Measurements from ENCODE around the gene SDF2L1. TPM values are rescaled to one million over a fixed set of nuclear protein-coding genes. Genes with fewer than 3 reads are reported as not detected.
A peak's percentile ranks its signal among the peaks of the same experiment; 100 is the strongest.
"Not testable (repeated sequence)": the region's sequence is repeated elsewhere in the genome, so short reads cannot be mapped to it uniquely, and the experiment has no call there.

SDF2L1 gene
- total and polyA plus RNA-seq, 9 of the 15 experiments (the other 6 are each of a cell fraction or from before 2014, with no cell fraction given) = 15.1 to 989 (median 124) TPM

DNA sequence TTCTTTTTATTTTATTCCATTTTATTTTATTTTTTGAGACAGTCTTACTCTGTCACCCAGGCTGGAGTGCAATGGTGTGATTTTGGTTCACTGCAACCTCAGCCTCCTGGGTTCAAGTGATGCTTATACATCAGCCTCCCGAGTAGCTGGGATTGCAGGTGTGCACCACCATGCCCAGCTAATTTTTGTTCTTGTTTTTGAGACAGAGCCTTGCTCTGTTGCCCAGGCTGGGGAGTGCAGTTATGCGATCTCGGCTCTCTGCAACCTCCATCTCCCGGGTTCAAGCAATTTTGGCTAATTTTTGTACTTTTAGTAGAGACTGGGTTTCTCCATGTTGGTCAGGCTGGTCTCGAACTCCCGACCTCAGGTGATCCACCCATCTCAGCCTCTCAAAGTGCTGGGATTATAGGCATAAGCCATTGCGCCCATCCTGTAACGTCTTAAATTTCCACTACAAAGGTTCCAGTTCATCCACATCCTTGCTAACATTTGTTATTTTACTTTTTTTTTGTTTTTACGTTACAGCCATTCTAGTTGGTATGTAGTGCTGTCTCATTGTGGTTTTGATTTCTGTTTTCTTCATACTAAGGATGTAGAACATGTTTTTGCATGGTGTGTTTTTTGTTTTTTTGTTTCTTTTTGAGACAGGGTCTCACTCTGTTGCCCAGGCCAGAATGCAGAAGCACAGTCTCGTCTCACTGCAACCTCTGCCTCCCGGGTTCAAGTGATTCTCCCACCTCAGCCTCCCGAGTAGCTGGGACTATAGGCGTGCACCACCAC, 45.6 kb upstream of the SDF2L1 start (continued):
- TF ChIP-seq, protein P1, sequence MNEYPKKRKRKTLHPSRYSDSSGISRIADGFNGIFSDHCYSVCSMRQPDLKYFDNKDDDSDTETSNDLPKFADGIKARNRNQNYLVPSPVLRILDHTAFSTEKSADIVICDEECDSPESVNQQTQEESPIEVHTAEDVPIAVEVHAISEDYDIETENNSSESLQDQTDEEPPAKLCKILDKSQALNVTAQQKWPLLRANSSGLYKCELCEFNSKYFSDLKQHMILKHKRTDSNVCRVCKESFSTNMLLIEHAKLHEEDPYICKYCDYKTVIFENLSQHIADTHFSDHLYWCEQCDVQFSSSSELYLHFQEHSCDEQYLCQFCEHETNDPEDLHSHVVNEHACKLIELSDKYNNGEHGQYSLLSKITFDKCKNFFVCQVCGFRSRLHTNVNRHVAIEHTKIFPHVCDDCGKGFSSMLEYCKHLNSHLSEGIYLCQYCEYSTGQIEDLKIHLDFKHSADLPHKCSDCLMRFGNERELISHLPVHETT (CRISPR knock-in tag; conservative IDR thresholded peaks at IDR 0.05 in 1 of 2, IDR thresholded peaks at IDR 0.05 in 1 of 2) = peak in 1 of 2 experiments; percentile 94; a peak in 2 of 4 replicates
- TF ChIP-seq MAFF (IDR thresholded peaks at IDR 0.05; ENCODE audit: low read length) = peak; percentile 27; the same call in 1 of the 2 replicates
- peak; percentile 56; the same call in 1 of the 2 replicates for TF ChIP-seq ELF4 (CRISPR knock-in tag; IDR thresholded peaks at IDR 0.05)
- not testable (repeated sequence) for TF ChIP-seq NR4A1 (CRISPR knock-in tag; IDR thresholded peaks at IDR 0.05); TOE1 (IDR thresholded peaks at IDR 0.05; ENCODE audit: borderline replicate concordance)
- peak; percentile 30; the same call in 1 of the 2 replicates for TF ChIP-seq NR4A1 (tag; IDR thresholded peaks at IDR 0.05)
- peak; percentile 75 for TF ChIP-seq CHD4 (IDR thresholded peaks at IDR 0.05; ENCODE audit: insufficient read depth, insufficient replicate concordance, low read depth, low read length, poor library complexity, severe bottlenecking)
- TF ChIP-seq, protein P2, sequence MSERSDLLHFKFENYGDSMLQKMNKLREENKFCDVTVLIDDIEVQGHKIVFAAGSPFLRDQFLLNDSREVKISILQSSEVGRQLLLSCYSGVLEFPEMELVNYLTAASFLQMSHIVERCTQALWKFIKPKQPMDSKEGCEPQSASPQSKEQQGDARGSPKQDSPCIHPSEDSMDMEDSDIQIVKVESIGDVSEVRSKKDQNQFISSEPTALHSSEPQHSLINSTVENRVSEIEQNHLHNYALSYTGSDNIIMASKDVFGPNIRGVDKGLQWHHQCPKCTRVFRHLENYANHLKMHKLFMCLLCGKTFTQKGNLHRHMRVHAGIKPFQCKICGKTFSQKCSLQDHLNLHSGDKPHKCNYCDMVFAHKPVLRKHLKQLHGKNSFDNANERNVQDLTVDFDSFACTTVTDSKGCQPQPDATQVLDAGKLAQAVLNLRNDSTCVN (CRISPR knock-in tag; IDR thresholded peaks at IDR 0.05) = peak; percentile 12; the same call in 1 of the 2 replicates
- peak; percentile 62; the same call in 1 of the 2 replicates for TF ChIP-seq KLF1 (tag; IDR thresholded peaks at IDR 0.05)
- 0 out of 2 replicates have a peak, but pooled peaks have one; percentile 2 for TF ChIP-seq GTF2E2 (tag; IDR thresholded peaks at IDR 0.05)
- TF ChIP-seq MAFK (IDR thresholded peaks at IDR 0.05; ENCODE audit: low read length) = 0 out of 2 replicates have a peak, but pooled peaks have one; percentile 14
- 0 out of 2 replicates have a peak, but pooled peaks have one; percentile 3 for TF ChIP-seq CHCHD3 (CRISPR knock-in tag; IDR thresholded peaks at IDR 0.05)
- 0 out of 2 replicates have a peak, but pooled peaks have one; percentile 29 for TF ChIP-seq TOE1 (CRISPR knock-in tag; IDR thresholded peaks at IDR 0.05; ENCODE audit: borderline replicate concordance, low read depth)
